Breast epithelium (tissue), 4 donors: ENCODE measurements around the gene NAA15. TPM values are rescaled to one million over a fixed set of nuclear protein-coding genes. Genes with fewer than 3 reads are reported as not detected.
"Not testable (repeated sequence)": the region's sequence is repeated elsewhere in the genome, so short reads cannot be mapped to it uniquely, and the experiment has no call there.

Source experiments
- DNase-seq, 2 donors: peaks; one replicate each; pipeline ENCODE4 v3.0.0-alpha.2; 2019; ENCODE audit warnings: low spot score in 2 of 2
- H3K27ac ChIP-seq, 2 donors: fragments of 200-600 bp; sonication (generic) in 1 of 2; one replicate each; pipeline ENCODE4 v1.5.1; 2016 to 2019; ENCODE audit warnings: mild to moderate bottlenecking in 1 of 2
- H3K27me3 ChIP-seq, 2 donors: fragments of 200-600 bp; sonication (generic) in 1 of 2; one replicate each; pipeline versions ENCODE4 v1.5.1 to v1.6.0; 2017 to 2019; ENCODE audit warnings: control low read depth in 1 of 2, mild to moderate bottlenecking in 1 of 2
- H3K36me3 ChIP-seq: fragments of 200-600 bp; one replicate; pipeline ENCODE4 v1.5.1; 2019
- H3K4me1 ChIP-seq, 2 donors: fragments of 200-600 bp; sonication (generic); one replicate each; pipeline ENCODE4 v1.5.1; 2016 to 2019; ENCODE audit warnings: control low read depth in 1 of 2
- H3K4me3 ChIP-seq, 3 donors: fragments of 200-600 bp; sonication (generic); 1 replicate in 2 of 3; 2 replicates in 1 of 3; pipeline ENCODE4 v1.5.1; 2016 to 2019; ENCODE audit warnings: mild to moderate bottlenecking in 3 of 3, moderate library complexity in 2 of 3
- H3K9me3 ChIP-seq, 2 donors: fragments of 200-600 bp; sonication (generic) in 1 of 2; one replicate each; pipeline ENCODE4 v1.5.1; 2016 to 2019; ENCODE audit warnings: control low read depth in 1 of 2
- POLR2A ChIP-seq: fragments of 450-650 bp; IDR thresholded peaks from one replicate; pipeline ENCODE4 v1.6.1; 2016; ENCODE audit warnings: antibody characterized with exemption, mild to moderate bottlenecking, moderate library complexity
- POLR2AphosphoS5 ChIP-seq, 3 donors: sonication (generic); formaldehyde crosslinking; IDR thresholded peaks; one replicate each; pipeline ENCODE4 v1.6.1; 2017; ENCODE audit warnings: antibody characterized with exemption in 3 of 3
- intact Hi-C: fragments of 100-400 bp; cut with DNase I; formaldehyde crosslinking; loops from one replicate; pipeline ENCODE4 v1.15.1; 2023; ENCODE audit warnings: low total_unique reads
- total RNA-seq, 3 donors: library from RNA; depleted of rRNA; stranded (reverse); fragments of >200 nt; gene quantifications; one replicate each; pipeline ENCODE4 v1.1.0, GENCODE V29; 2016
- TF ChIP-seq, protein P1 (sequence below), 3 donors: fragments of 450-650 bp; IDR thresholded peaks; one replicate each; pipeline ENCODE4 v1.5.1; 2016 to 2017; ENCODE audit warnings: antibody characterized with exemption in 3 of 3, mild to moderate bottlenecking in 3 of 3, moderate library complexity in 3 of 3

Gene NAA15
- total RNA-seq: 10 to 100 TPM; 28.5 to 49.9 (median 34.1) TPM

DNA sequence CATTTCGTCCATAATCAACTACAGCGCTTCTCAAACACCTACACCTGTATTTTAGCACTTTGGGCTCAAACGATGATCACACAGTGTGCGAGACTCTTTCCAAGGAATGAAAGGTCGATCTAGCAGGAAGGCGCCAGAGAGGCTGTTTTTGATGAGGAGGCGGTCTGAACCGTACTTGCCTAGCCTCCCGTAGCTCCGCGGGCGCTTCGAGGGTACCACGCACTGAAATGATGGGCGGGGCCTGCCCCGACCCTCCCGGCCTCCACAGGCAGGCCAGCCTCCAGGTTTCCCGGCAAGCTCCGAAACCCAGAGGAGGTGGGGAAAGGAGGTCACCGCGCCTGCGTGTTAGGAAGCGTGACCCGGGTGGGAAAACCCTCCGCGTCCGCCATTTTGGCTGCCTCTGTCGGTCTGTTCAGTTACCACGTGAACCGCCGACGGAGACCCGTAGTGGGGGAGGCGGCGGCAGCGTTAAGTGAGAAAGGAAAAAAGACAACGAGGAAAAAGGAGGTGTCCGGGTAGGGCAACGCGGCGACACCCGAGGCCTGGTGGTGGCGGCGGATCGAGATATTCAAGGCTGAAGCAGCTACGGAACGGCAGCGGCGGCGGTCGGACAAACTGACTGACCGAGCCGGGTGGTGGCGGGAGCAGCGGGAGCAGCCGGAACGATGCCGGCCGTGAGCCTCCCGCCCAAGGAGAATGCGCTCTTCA is at the start of gene NAA15:
TSS of gene NAA15 (plus strand) at position 393 of the 708 bp plus-strand sequence. CDS start at position 666, 273 bp downstream.
- H3K9me3 ChIP-seq: no peaks in the 10 kb centered on the region
- H3K27ac ChIP-seq: peak within 1 kb of the TSS; percentile 96
- H3K36me3 ChIP-seq: no peaks in the 10 kb centered on the region
- no peaks in the 10 kb centered on the region for H3K27me3 ChIP-seq
- peaks cover 0 to 4% of the 10 kb centered on the region in 2 donors for H3K4me1 ChIP-seq
- TF ChIP-seq POLR2AphosphoS5 (IDR thresholded peaks at IDR 0.05) (peak; percentile 76 to 93 (median 82)), POLR2A (peak; percentile 68)
- TF ChIP-seq, protein P1, sequence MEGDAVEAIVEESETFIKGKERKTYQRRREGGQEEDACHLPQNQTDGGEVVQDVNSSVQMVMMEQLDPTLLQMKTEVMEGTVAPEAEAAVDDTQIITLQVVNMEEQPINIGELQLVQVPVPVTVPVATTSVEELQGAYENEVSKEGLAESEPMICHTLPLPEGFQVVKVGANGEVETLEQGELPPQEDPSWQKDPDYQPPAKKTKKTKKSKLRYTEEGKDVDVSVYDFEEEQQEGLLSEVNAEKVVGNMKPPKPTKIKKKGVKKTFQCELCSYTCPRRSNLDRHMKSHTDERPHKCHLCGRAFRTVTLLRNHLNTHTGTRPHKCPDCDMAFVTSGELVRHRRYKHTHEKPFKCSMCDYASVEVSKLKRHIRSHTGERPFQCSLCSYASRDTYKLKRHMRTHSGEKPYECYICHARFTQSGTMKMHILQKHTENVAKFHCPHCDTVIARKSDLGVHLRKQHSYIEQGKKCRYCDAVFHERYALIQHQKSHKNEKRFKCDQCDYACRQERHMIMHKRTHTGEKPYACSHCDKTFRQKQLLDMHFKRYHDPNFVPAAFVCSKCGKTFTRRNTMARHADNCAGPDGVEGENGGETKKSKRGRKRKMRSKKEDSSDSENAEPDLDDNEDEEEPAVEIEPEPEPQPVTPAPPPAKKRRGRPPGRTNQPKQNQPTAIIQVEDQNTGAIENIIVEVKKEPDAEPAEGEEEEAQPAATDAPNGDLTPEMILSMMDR (IDR thresholded peaks at IDR 0.05): no peak
- intact Hi-C loops: no loop called here
- DNase-seq: peak; percentile 96 to 97
- peak within 1 kb of the TSS; percentile 80 to 99 (median 87) for H3K4me3 ChIP-seq

DNA sequence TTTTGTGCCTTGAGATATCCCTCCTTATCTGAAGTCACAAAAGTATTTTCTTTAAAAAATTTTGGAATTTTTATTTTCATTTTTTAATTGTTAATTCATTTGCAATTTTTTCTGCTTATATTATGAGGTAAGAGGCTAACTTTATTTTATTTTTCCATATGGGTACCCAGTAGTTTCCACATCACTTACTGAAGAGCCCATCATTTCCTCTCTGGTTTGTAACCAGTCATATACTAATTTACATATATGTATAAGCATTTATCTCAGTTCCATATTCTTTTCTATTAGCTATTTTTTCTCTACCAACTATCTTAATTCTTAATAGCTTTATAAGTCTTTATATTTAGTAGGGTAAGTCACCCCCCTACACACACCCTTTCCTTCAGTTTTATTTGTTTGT is 48.3 kb upstream of the NAA15 start:
- DNase-seq: no peak
- no peaks in the 10 kb centered on the region for H3K36me3 ChIP-seq
- TF ChIP-seq POLR2AphosphoS5 (IDR thresholded peaks at IDR 0.05): no peak
- TF ChIP-seq, protein P1 (IDR thresholded peaks at IDR 0.05): no peak
- no peaks in the 10 kb centered on the region for H3K9me3 ChIP-seq
- no peak overlapping the region for H3K4me3 ChIP-seq
- no peaks in the 10 kb centered on the region for H3K4me1 ChIP-seq
- no peak overlapping the region for H3K27ac ChIP-seq
- H3K27me3 ChIP-seq: no peaks in the 10 kb centered on the region
- intact Hi-C loops: no loop called here

DNA sequence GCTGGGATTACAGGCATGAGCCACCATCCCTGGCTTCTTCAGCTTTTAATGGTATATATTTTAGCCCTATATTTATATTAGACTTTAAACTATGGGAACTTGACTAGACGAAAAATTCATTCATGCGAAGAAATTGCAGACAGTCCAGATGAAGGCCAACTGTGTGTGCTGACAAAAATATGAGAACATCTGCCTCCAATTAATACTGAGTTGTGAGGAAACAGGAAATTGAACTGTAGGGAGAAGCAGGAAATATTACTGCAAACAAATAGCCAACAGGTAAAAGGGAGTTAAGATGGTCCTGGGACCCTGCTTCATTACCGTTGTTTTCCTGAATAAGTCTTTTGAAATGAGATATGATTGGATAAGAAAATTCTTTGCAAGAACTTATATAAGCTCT is 47.6 kb upstream of the NAA15 start:
- no peaks in the 10 kb centered on the region for H3K27me3 ChIP-seq
- no peak overlapping the region for H3K27ac ChIP-seq
- no peaks in the 10 kb centered on the region for H3K36me3 ChIP-seq
- H3K9me3 ChIP-seq: no peaks in the 10 kb centered on the region
- TF ChIP-seq POLR2AphosphoS5 (IDR thresholded peaks at IDR 0.05) (no peak), POLR2A (no peak)
- TF ChIP-seq, protein P1 (IDR thresholded peaks at IDR 0.05): no peak
- no peaks in the 10 kb centered on the region for H3K4me1 ChIP-seq
- DNase-seq: no peak
- no peak overlapping the region for H3K4me3 ChIP-seq
- intact Hi-C loops: no loop called here

DNA sequence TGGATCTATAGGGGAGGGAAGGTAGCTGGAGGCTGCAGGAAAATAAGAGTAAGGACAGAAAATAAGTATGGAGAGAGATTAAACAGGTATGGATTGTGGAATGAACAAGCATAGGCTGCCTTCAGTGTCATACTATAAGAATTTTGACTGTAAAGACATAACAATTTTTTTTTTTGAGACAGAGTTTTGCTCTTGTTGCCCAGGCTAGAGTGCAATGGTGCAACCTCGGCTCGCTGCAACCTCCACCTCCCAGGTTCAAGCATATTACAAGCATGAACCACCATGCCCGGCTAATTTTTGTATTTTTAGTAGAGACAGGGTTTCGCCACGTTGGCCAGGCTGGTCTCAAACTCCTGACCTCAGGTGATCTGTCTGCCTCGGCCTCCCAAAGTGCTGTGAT is 45.7 kb upstream of the NAA15 start:
- intact Hi-C loops: not testable (repeated sequence)

DNA sequence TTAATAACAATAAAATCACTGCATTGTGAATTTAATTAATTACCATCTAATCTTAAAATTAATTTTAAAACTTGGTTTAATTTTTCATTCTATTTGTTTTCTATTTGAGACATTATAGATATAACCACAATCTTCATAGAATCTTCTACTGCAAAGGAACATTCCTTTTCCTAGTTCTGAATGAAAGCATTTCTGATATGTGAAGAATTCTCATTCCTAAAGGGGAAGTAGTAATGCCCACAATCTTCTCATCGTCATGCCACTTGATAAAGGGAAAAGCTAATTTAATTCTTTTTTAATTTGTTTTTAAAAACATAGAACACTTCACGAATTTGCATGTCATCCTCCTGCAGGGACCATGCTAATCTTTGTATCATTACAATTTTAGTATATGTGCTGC is 45.0 kb upstream of the NAA15 start:
- TF ChIP-seq, protein P1 (IDR thresholded peaks at IDR 0.05): no peak
- TF ChIP-seq POLR2A: no peak
- no peak for TF ChIP-seq POLR2AphosphoS5 (IDR thresholded peaks at IDR 0.05)
- intact Hi-C loops: no loop called here
- Histone ChIP-seq H3K4me3 (no peak overlapping the region), H3K27ac (no peak overlapping the region), H3K4me1 (no peaks in the 10 kb centered on the region), H3K9me3 (no peaks in the 10 kb centered on the region), H3K36me3 (no peaks in the 10 kb centered on the region), H3K27me3 (no peaks in the 10 kb centered on the region)
- no peak for DNase-seq

More for the DNA sequence above, 45.7 kb upstream of the NAA15 start:
- not testable (repeated sequence) for H3K36me3 ChIP-seq, DNase-seq, H3K4me3 ChIP-seq, H3K27me3 ChIP-seq, H3K4me1 ChIP-seq, H3K27ac ChIP-seq, H3K9me3 ChIP-seq
